NB4 (cell line): ENCODE data around the gene MYLIP.

Experiments
- CTCF ChIP-seq: IDR thresholded peaks from one replicate; pipeline ENCODE4 v1.5.1; 2012; ENCODE audit warnings: low read depth, low read length
- MYC ChIP-seq: IDR thresholded peaks from 2 replicates; pipeline ENCODE4 v1.6.1; 2011; ENCODE audit warnings: low read depth, low read length
- POLR2A ChIP-seq: IDR thresholded peaks from 2 replicates; pipeline ENCODE4 v1.6.1; 2011; ENCODE audit warnings: mild to moderate bottlenecking; ENCODE audit not compliant: insufficient read length; ENCODE audit errors: extremely low read depth
- TF ChIP-seq, protein P1 (sequence below): IDR thresholded peaks from 2 replicates; pipeline ENCODE4 v1.6.1; 2011; ENCODE audit warnings: low read depth, low read length

DNA sequence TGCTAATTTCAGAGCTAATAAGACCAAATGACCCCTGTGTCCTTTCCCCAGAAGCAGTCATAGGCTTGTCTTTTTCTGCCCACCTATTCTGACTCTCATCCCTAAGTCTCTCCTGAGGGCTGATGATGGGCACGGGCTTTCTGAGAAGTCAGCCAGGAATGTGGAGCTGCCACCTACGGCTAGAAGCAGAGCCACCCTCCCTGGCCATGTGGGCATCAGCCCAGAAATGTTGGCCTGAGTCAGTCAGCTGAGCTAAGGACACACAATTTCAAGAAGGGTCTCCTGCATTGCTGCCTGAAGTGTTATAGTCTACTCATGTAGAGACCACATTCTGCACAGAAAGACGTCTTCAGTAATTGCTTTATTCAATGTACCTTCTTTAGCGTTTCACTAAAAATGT is 17.1 kb downstream of the MYLIP start:
- no peak for TF ChIP-seq CTCF
- TF ChIP-seq, protein P1, sequence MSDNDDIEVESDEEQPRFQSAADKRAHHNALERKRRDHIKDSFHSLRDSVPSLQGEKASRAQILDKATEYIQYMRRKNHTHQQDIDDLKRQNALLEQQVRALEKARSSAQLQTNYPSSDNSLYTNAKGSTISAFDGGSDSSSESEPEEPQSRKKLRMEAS, result no peak
- TF ChIP-seq POLR2A, result no peak
- TF ChIP-seq MYC, result no peak
